Kidney epithelial cell (primary cell): Measurements from ENCODE around the gene MEGF6. TPM values are rescaled to one million over a fixed set of nuclear protein-coding genes. Genes with fewer than 3 reads are reported as not detected.
A peak's percentile ranks its signal among the peaks of the same experiment; 100 is the strongest.

Source experiments
- DNase-seq: peaks from one replicate; pipeline ENCODE4 v3.0.0-alpha.2; 2010; ENCODE audit warnings: low read depth
- H3K27me3 ChIP-seq: 2 replicates; pipeline ENCODE4 v1.6.0; 2011; ENCODE audit warnings: low read length; ENCODE audit not compliant: control insufficient read depth, insufficient read depth
- H3K36me3 ChIP-seq: 2 replicates; pipeline ENCODE4 v1.5.1; 2011; ENCODE audit warnings: low read length; ENCODE audit not compliant: control insufficient read depth, insufficient read depth
- H3K4me3 ChIP-seq: 2 replicates; pipeline ENCODE4 v1.5.1; 2011; ENCODE audit warnings: low read depth, mild to moderate bottlenecking, control low read depth, low read length
- total RNA-seq: library from RNA; depleted of rRNA; stranded (reverse); fragments of >200 nt; gene quantifications from 2 replicates; pipeline ENCODE4 v1.2.3, GENCODE V29; 2015
- TF ChIP-seq, protein P1 (sequence below): IDR thresholded peaks from 2 replicates; pipeline ENCODE4 v1.5.1; 2011; ENCODE audit warnings: mild to moderate bottlenecking, moderate library complexity, low read length, control low read depth, inconsistent platforms; ENCODE audit not compliant: insufficient read depth, poor library complexity, severe bottlenecking

MEGF6 gene, protein sequence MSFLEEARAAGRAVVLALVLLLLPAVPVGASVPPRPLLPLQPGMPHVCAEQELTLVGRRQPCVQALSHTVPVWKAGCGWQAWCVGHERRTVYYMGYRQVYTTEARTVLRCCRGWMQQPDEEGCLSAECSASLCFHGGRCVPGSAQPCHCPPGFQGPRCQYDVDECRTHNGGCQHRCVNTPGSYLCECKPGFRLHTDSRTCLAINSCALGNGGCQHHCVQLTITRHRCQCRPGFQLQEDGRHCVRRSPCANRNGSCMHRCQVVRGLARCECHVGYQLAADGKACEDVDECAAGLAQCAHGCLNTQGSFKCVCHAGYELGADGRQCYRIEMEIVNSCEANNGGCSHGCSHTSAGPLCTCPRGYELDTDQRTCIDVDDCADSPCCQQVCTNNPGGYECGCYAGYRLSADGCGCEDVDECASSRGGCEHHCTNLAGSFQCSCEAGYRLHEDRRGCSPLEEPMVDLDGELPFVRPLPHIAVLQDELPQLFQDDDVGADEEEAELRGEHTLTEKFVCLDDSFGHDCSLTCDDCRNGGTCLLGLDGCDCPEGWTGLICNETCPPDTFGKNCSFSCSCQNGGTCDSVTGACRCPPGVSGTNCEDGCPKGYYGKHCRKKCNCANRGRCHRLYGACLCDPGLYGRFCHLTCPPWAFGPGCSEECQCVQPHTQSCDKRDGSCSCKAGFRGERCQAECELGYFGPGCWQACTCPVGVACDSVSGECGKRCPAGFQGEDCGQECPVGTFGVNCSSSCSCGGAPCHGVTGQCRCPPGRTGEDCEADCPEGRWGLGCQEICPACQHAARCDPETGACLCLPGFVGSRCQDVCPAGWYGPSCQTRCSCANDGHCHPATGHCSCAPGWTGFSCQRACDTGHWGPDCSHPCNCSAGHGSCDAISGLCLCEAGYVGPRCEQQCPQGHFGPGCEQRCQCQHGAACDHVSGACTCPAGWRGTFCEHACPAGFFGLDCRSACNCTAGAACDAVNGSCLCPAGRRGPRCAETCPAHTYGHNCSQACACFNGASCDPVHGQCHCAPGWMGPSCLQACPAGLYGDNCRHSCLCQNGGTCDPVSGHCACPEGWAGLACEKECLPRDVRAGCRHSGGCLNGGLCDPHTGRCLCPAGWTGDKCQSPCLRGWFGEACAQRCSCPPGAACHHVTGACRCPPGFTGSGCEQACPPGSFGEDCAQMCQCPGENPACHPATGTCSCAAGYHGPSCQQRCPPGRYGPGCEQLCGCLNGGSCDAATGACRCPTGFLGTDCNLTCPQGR (N-terminal part only)
- total RNA-seq: 13.1 and 16.7 TPM in 2 replicates

DNA sequence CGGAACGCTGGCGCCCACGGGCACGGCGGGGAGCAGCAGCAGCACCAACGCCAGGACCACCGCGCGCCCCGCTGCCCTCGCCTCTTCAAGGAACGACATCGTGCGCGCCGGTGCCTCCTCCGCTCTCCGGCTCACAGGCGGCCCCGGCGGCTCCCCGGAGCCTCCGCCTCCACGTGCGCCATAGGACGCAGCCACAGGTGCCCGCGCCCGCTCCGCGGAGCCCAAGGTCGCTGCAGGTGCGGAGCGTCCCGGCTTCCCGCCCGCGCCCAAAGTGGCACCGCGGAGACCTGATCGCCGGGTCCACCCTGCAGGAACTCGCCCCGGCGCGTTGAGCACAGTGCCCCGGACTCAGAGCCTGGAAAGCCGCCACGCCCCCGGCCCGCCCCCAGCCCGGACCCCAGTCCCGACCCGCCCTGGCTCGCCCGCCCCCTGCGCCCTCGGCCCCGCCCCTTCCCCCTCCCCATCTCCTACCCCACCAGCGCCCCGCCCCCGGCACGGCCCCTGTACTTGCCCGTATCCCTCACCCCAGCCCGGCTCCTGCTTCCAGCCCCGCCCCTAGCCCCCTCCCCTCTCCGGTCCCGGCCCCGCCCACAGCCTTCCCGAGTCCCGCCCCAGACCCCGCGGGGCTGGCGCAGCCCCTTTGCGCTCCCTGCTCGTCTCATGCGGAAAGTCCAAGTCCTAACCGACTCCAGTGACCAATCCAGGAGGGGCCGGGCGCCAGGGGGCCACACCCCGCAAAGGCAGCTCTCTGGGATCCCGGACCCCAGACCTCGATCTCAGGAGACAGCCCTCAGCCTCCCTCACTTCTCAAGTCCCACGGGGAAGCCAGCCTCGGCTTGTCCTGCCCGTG is at the start of gene MEGF6:
Gene MEGF6 (minus strand): TSS at position 339 of the 850 bp plus-strand sequence. CDS start 240 bp downstream, at position 99.
- Histone ChIP-seq H3K27me3 (peaks cover 42% of the 10 kb centered on the region), H3K36me3 (no peaks in the 10 kb centered on the region), H3K4me3 (peak within 1 kb of the TSS; percentile 19)
- TF ChIP-seq, protein P1, sequence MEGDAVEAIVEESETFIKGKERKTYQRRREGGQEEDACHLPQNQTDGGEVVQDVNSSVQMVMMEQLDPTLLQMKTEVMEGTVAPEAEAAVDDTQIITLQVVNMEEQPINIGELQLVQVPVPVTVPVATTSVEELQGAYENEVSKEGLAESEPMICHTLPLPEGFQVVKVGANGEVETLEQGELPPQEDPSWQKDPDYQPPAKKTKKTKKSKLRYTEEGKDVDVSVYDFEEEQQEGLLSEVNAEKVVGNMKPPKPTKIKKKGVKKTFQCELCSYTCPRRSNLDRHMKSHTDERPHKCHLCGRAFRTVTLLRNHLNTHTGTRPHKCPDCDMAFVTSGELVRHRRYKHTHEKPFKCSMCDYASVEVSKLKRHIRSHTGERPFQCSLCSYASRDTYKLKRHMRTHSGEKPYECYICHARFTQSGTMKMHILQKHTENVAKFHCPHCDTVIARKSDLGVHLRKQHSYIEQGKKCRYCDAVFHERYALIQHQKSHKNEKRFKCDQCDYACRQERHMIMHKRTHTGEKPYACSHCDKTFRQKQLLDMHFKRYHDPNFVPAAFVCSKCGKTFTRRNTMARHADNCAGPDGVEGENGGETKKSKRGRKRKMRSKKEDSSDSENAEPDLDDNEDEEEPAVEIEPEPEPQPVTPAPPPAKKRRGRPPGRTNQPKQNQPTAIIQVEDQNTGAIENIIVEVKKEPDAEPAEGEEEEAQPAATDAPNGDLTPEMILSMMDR: no peak
- DNase-seq: no peak

- no peak for DNase-seq
- H3K27me3 ChIP-seq: peaks cover 16% of the 10 kb centered on the region
- no peak overlapping the region for H3K4me3 ChIP-seq
- TF ChIP-seq, protein P1: no peak
- no peaks in the 10 kb centered on the region for H3K36me3 ChIP-seq
Measured at GRCh38 chr1:3660704-3661103, 49.4 kb upstream of the MEGF6 start.

DNA sequence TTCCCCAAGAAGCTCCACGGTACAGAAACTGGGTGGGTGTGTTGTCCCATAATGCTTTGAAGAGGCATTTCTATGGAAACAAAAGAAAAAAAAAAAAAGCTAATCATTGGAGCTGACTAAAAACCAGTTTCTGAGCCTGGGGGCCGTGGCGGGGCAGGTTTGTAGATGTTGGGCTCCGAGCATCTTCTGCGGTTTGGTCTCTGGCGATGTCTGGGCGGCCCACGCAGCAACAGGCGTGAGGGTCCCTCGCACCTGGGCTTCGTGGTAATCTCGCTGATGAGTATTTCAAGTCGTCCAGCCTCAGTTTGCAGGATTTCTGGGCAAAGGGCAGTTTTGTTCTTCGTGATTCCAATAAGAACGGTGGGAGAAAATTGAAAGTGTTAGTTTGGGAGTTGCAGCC is 47.8 kb upstream of the MEGF6 start:
- Histone ChIP-seq H3K4me3 (no peak overlapping the region), H3K36me3 (no peaks in the 10 kb centered on the region), H3K27me3 (peaks cover 32% of the 10 kb centered on the region)
- DNase-seq: no peak
- TF ChIP-seq, protein P1: no peak

DNA sequence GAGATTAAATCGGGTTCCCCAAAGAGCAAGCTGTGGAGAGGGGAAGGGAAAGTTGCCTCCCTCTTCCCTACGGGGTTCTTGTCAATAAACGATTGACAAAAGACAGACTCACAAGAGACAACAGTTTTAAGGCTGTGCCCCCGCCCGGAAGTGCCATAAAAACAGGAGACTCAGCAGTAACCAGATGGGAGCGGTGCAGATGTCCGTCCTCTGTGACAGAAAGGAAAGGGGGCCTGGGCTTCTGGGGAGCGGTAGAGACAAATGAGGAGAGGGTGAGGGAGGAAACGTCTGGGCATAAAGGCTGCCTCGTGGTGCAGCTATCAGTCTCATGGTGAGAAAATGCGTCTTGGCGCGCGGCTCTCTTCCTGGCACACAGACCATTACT is 46.9 kb upstream of the MEGF6 start:
- no peak for DNase-seq
- H3K27me3 ChIP-seq: peaks cover 40% of the 10 kb centered on the region
- TF ChIP-seq, protein P1: no peak
- H3K4me3 ChIP-seq: no peak overlapping the region
- no peaks in the 10 kb centered on the region for H3K36me3 ChIP-seq
